ENCODE measurements around the gene ITGB2. TPM values are rescaled to one million over a fixed set of nuclear protein-coding genes. Genes with fewer than 3 reads are reported as not detected.
"Not testable (repeated sequence)": the region's sequence is repeated elsewhere in the genome, so short reads cannot be mapped to it uniquely, and the experiment has no call there.

ITGB2 gene
- total and polyA plus RNA-seq, 9 donors: 8.0 to 18.0 (median 13.4) TPM

DNA sequence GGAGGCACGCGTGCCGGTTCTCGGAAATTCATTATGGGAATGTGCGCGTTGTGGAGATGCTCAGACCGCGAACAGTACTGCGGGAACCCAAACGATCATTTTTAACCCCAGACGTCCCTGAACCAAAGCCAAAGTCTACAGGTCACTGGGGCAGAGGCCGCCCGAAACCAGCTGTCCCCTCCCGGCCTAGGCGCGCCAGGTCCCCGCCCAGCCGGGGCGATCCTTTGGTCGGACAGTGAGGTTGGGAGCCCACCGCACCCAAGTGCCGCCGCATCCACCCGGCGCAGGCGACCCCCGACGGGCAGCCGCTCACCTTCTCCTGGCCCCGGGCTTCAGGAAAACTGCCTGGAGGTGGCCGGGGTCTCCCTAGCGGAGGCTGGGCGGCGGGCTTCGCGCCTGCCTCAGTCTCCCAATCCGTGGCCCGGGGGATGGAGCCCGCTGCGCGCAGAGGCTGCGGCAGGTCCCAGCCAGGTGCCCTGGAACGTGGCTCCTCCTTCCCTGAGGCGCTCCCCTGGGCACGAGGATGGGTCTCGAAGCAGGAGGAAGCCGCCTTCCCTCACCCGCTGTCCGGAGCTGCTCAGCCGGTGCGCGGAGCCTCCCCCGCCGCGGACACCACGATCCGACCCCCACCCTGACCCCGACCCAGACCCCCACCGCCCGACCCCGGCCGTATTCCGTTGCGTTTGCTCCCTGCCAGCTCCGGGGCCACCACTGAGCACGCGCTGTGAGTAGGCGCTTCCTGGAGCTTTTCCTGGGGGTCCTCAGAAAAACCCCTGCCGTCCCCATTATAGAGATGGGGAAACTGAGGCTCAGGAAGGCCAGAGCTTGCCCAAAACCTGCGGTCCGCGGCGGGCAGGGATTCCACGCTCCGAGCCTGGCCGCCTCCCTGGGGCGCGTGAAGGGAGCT lies 11.1 kb upstream of the ITGB2 start:
- WGBS (ENCODE audit: insufficient coverage): 2% methylated on average over 60 of the region's 78 CpGs
- no peak for DNase-seq
- H3K27me3 ChIP-seq (ENCODE audit: control insufficient read depth, insufficient read depth, low read length): peaks cover 70% of the 10 kb centered on the region
- no peaks in the 10 kb centered on the region for H3K36me3 ChIP-seq (ENCODE audit: control insufficient read depth, insufficient read depth, low read length)
- H3K4me1 ChIP-seq (ENCODE audit: control insufficient read depth, insufficient read depth, low read length): peaks cover 44% of the 10 kb centered on the region
- H3K9me3 ChIP-seq (replicated peaks; ENCODE audit: control insufficient read depth, low read depth, low read length): no peaks in the 10 kb centered on the region
- H3K4me3 ChIP-seq (ENCODE audit: low read length): peak overlapping the region; percentile 30
- no peak overlapping the region for H3K27ac ChIP-seq (ENCODE audit: low read length)

DNA sequence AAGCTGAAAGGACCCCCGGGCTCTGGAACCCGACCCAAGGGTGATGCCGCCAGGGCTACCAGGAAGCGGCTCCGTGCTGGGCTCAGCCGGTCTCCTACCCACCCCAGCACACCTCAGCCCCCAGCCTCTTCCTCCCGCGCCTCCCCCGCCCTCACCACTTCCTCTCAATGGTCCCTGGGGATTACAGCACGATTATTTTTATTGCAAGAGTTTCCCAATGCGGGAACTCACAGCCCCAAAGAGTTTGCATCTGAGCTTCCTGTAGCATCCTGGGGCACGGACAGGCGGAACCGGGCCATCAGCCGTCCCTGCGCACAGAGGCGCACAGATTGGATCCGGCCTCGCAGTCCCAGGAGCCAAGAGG lies 10.4 kb upstream of the ITGB2 start:
- peaks cover 76% of the 10 kb centered on the region for H3K27me3 ChIP-seq (ENCODE audit: control insufficient read depth, insufficient read depth, low read length)
- WGBS (ENCODE audit: insufficient coverage): 0% methylated on average over 18 of the region's 19 CpGs
- peaks cover 44% of the 10 kb centered on the region for H3K4me1 ChIP-seq (ENCODE audit: control insufficient read depth, insufficient read depth, low read length)
- H3K9me3 ChIP-seq (replicated peaks; ENCODE audit: control insufficient read depth, low read depth, low read length): no peaks in the 10 kb centered on the region
- peak; percentile 47 for DNase-seq
- no peak overlapping the region for H3K27ac ChIP-seq (ENCODE audit: low read length)
- no peak overlapping the region for H3K4me3 ChIP-seq (ENCODE audit: low read length)
- H3K36me3 ChIP-seq (ENCODE audit: control insufficient read depth, insufficient read depth, low read length): no peaks in the 10 kb centered on the region

DNA sequence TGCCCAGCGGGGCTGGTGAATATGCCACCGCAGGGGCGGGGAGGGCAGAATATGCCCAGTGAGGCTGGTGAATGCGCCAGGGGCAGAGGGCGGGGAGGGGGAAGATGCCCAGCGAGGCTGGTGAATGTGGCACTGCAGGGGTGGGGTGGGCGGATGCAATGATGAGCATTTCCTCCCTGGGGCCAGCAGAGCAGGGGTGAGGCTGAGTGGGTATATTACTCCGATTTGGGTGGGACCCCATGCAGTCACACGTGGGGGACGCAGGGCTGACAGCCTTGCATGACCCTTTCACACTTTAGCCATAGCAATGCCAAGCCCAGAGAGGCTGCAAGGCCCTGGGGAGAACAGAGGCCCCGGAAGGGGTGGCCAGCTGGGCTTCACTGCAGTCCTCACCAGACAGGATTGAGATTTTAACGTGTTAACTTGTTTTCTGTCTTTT lies 9.9 kb upstream of the ITGB2 start:
- Histone ChIP-seq H3K4me1 (ENCODE audit: control insufficient read depth, insufficient read depth, low read length) (peaks cover 43% of the 10 kb centered on the region), H3K27ac (ENCODE audit: low read length) (no peak overlapping the region), H3K4me3 (ENCODE audit: low read length) (no peak overlapping the region), H3K27me3 (ENCODE audit: control insufficient read depth, insufficient read depth, low read length) (peaks cover 78% of the 10 kb centered on the region), H3K9me3 (replicated peaks; ENCODE audit: control insufficient read depth, low read depth, low read length) (no peaks in the 10 kb centered on the region), H3K36me3 (ENCODE audit: control insufficient read depth, insufficient read depth, low read length) (no peaks in the 10 kb centered on the region)
- DNase-seq: no peak
- WGBS (ENCODE audit: insufficient coverage): 53% methylated on average over 8 of the region's 12 CpGs

DNA sequence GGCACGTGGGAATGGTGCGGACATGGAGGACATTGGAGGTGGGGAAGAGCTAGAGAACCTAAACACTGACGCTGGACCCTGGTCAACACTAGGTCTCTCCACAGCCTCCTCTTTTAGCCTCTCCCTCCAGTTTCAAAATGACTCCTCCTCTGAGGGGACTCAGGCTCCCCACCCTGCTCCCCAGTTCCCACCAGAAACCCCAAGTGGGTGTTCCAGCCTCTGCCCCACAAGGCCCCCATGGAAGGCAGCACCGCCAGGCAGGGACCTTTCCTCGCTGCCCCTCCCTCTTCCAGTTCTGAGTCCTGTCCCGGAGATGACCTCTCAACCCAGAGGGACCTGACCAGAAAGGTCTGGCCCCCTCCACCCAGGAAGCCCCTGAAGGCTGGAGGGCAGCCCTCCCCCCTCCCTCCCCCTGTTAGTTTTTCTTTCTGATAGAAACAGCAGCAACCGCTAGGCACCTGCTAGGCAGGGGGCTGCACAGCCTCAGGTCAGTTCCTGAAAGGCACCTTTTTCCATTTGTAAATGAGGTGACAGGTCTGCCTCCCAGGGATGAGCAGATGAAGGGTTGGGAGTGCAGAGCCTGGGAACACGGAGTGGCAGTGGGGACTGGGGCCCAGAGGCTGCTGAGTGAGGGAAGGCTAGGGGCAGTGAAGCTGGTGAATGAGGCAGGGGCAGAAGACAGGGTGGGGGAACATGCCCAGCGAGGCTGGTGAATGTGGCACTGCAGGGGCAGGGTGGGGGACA lies 9.3 kb upstream of the ITGB2 start:
- Histone ChIP-seq H3K9me3 (replicated peaks; ENCODE audit: control insufficient read depth, low read depth, low read length) (no peaks in the 10 kb centered on the region), H3K27me3 (ENCODE audit: control insufficient read depth, insufficient read depth, low read length) (peaks cover 78% of the 10 kb centered on the region), H3K4me3 (ENCODE audit: low read length) (no peak overlapping the region), H3K36me3 (ENCODE audit: control insufficient read depth, insufficient read depth, low read length) (no peaks in the 10 kb centered on the region), H3K4me1 (ENCODE audit: control insufficient read depth, insufficient read depth, low read length) (peaks cover 42% of the 10 kb centered on the region), H3K27ac (ENCODE audit: low read length) (no peak overlapping the region)
- WGBS (ENCODE audit: insufficient coverage): 55% methylated on average over 8 of the region's 9 CpGs
- DNase-seq: no peak

DNA sequence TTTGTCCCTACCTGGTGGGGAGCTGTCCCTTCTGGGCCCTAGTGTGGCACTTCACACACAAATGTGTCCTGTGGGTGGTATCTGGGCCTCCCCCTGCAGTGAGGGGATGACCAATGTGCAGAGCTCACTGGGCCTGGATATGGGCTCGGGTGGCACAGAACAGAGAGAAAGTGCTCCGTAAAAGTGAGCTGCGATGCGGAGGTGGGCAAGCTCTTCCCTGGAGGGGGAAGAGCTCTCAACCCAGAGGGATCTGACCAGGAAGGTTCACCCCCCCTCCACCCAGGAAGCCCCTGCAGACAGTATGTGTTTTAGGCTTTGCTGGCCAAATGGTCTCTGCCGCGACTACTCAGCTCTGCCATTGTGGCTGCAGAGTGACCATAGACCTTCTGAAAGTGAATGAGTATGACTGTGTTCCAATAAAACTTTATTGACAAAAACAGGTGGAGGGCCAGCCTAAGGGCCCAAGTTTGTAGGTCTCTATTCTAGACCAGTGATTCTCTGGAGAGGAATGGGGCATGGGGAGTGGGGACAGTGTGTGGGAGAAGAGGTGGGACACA lies 8.6 kb upstream of the ITGB2 start:
- no peak for DNase-seq
- Histone ChIP-seq H3K27me3 (ENCODE audit: control insufficient read depth, insufficient read depth, low read length) (peaks cover 79% of the 10 kb centered on the region), H3K4me3 (ENCODE audit: low read length) (no peak overlapping the region), H3K36me3 (ENCODE audit: control insufficient read depth, insufficient read depth, low read length) (no peaks in the 10 kb centered on the region), H3K27ac (ENCODE audit: low read length) (no peak overlapping the region), H3K9me3 (replicated peaks; ENCODE audit: control insufficient read depth, low read depth, low read length) (no peaks in the 10 kb centered on the region), H3K4me1 (ENCODE audit: control insufficient read depth, insufficient read depth, low read length) (peaks cover 42% of the 10 kb centered on the region)
- WGBS (ENCODE audit: insufficient coverage): 50% methylated on average over 2 of the region's 6 CpGs

DNA sequence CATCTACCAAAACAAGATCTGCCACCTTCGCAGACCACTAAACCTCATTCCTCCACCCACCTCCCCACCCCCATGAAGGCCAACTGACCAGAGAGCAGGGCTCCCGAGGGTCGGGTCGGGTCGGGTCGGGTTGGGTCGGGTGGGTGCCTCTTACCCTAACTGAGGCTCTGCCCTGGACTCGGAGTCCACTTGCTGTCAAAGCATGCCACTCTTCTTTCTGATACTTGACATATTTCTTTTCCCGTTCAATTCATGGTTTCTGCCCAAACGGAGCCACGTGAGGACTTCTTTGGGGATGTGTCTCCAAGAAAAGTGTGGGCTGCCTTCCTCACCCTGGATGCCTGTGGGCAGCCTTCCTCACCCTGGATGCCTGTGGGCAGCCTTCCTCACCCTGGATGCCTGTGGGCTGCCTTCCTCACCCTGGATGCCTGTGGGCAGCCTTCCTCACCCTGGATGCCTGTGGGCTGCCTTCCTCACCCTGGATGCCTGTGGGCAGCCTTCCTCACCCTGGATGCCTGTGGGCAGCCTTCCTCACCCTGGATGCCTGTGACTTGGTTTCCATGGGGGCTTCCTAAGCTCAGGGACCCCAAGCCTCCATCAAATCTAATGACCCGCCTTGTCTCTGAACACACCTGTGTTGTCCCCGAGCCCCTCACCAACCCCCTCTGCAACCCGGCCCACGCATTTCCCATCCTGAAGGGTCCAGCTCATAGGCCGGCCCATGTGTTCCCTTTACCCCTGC lies 8.0 kb upstream of the ITGB2 start:
- DNase-seq; H3K27ac ChIP-seq (ENCODE audit: low read length); H3K9me3 ChIP-seq (replicated peaks; ENCODE audit: control insufficient read depth, low read depth, low read length); H3K36me3 ChIP-seq (ENCODE audit: control insufficient read depth, insufficient read depth, low read length); H3K4me3 ChIP-seq (ENCODE audit: low read length): not testable (repeated sequence)
- 48% methylated on average over 11 of the region's 16 CpGs for WGBS (ENCODE audit: insufficient coverage)
- peaks cover 37% of the 10 kb centered on the region for H3K4me1 ChIP-seq (ENCODE audit: control insufficient read depth, insufficient read depth, low read length)
- peaks cover 78% of the 10 kb centered on the region for H3K27me3 ChIP-seq (ENCODE audit: control insufficient read depth, insufficient read depth, low read length)

DNA sequence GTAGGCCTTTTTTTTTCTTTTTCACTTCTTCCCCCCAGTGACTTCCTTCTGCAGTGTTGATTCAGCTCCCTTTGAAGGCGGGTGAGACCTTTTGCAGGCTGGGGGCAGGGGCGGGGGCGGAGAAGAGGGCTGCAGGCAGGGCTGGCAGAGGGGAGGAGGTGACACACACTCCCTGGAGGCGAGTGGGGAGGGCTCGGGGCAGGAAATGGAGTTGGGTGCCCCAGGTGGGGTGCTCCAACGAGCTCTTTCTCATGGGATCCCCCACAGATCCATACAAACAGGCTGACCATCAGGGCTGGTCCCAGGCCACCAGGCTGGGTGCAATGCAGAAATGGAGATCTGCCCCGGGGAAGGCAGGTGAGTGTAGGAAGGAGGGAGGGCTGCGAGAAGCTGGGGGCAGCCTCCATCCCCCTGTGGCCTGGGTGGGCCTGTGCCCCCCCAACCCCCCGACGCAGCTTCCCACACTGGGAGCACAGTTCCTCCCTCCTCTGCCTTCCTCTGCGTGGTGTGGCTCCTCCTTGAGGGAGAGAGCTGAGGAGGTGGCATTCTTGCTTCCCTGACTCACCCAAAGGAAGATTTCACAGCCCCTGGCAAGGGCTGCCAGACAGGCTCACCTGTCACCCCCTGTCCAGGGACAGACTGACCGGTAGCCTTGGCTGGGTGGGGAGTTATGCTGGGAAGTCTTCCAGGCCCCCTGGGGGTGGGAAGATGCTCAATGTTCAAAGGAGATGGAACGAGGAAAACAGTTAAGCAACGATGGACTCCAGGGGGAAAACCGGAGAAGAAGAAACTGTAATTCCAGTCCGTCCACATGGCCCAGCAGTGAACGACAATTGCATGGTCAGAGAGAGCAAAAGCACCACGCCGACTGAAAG lies 7.1 kb upstream of the ITGB2 start:
- no peaks in the 10 kb centered on the region for H3K9me3 ChIP-seq (replicated peaks; ENCODE audit: control insufficient read depth, low read depth, low read length)
- no peak overlapping the region for H3K27ac ChIP-seq (ENCODE audit: low read length)
- no peaks in the 10 kb centered on the region for H3K36me3 ChIP-seq (ENCODE audit: control insufficient read depth, insufficient read depth, low read length)
- H3K4me1 ChIP-seq (ENCODE audit: control insufficient read depth, insufficient read depth, low read length): peaks cover 29% of the 10 kb centered on the region
- DNase-seq: no peak
- peak overlapping the region; percentile 13 for H3K4me3 ChIP-seq (ENCODE audit: low read length)
- 6% methylated on average over 3 of the region's 19 CpGs for WGBS (ENCODE audit: insufficient coverage)
- H3K27me3 ChIP-seq (ENCODE audit: control insufficient read depth, insufficient read depth, low read length): peaks cover 71% of the 10 kb centered on the region

DNA sequence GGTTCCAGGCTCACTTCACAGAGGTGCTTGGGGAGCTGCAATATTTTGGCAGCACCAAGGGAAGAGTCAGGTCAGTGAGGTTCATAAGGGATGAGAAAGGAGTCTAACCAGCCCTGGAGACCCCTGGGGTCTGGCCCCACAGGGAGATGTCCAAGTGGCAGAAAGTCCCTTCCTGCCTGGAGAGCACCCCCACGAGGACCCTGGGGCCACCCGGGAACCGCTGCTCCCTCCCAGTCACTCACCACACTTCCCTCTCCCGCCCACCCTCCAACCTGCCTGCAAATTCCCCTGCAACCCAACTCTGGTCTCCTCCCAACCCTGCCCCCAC lies 6.5 kb upstream of the ITGB2 start:
- no peak overlapping the region for H3K4me3 ChIP-seq (ENCODE audit: low read length)
- H3K36me3 ChIP-seq (ENCODE audit: control insufficient read depth, insufficient read depth, low read length): no peaks in the 10 kb centered on the region
- WGBS (ENCODE audit: insufficient coverage): 10% methylated on average over 4 of the region's 4 CpGs
- no peak overlapping the region for H3K27ac ChIP-seq (ENCODE audit: low read length)
- H3K9me3 ChIP-seq (replicated peaks; ENCODE audit: control insufficient read depth, low read depth, low read length): no peaks in the 10 kb centered on the region
- peaks cover 71% of the 10 kb centered on the region for H3K27me3 ChIP-seq (ENCODE audit: control insufficient read depth, insufficient read depth, low read length)
- no peak for DNase-seq
- peaks cover 25% of the 10 kb centered on the region for H3K4me1 ChIP-seq (ENCODE audit: control insufficient read depth, insufficient read depth, low read length)

DNA sequence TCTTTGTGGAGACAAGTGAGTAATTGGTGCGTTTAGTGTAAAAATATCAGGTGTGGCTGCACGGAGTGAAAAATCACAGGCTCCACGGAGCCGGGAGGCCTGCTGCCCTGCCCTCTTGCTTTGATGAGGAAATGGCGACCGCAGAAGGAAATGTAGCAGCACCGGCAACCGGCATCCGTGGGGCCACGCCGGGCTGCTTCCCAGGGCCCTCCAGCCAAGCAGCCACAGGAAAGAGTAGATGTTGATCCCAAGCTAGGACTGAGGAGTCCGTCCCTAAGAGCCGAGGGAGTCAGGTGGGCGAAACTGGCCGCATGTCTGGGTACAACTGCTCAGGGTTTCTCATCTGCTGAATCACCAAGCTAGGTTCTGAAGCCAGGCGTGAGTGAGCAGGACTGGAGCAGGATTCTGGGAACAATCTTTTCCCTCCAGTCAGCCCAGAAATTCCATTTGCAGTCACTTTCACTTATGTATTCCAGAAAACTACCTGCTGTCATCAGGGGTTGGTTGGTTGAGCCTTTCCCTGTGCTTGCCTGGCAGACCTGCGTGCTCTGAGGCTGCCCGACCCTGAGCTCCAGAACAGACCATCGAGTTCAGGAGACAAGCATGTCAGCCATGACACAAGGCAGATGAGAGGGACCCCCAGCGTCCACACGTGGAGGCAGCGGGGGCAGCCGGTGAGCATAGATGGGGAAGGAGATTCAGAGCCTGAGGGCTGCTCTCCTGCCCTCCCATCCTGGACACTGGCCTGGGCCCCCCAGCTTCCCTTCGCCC lies 5.8 kb upstream of the ITGB2 start:
- DNase-seq: no peak
- peaks cover 18% of the 10 kb centered on the region for H3K4me1 ChIP-seq (ENCODE audit: control insufficient read depth, insufficient read depth, low read length)
- H3K27me3 ChIP-seq (ENCODE audit: control insufficient read depth, insufficient read depth, low read length): peaks cover 68% of the 10 kb centered on the region
- no peak overlapping the region for H3K4me3 ChIP-seq (ENCODE audit: low read length)
- WGBS (ENCODE audit: insufficient coverage): 58% methylated on average over 16 of the region's 24 CpGs
- no peaks in the 10 kb centered on the region for H3K9me3 ChIP-seq (replicated peaks; ENCODE audit: control insufficient read depth, low read depth, low read length)
- H3K36me3 ChIP-seq (ENCODE audit: control insufficient read depth, insufficient read depth, low read length): no peaks in the 10 kb centered on the region
- no peak overlapping the region for H3K27ac ChIP-seq (ENCODE audit: low read length)

All from muscle of leg (tissue), 11 donors.